AG08395 (cell line): ENCODE data around the gene STUM.
A peak's percentile ranks its signal among the peaks of the same experiment; 100 is the strongest.
"Not testable (repeated sequence)": the region's sequence is repeated elsewhere in the genome, so short reads cannot be mapped to it uniquely, and the experiment has no call there.

Experiments
- DNase-seq: peaks from one replicate; pipeline ENCODE4 v3.0.0; 2012; ENCODE audit warnings: mixed read lengths, low spot score

STUM gene, protein sequence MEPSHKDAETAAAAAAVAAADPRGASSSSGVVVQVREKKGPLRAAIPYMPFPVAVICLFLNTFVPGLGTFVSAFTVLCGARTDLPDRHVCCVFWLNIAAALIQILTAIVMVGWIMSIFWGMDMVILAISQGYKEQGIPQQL

DNA sequence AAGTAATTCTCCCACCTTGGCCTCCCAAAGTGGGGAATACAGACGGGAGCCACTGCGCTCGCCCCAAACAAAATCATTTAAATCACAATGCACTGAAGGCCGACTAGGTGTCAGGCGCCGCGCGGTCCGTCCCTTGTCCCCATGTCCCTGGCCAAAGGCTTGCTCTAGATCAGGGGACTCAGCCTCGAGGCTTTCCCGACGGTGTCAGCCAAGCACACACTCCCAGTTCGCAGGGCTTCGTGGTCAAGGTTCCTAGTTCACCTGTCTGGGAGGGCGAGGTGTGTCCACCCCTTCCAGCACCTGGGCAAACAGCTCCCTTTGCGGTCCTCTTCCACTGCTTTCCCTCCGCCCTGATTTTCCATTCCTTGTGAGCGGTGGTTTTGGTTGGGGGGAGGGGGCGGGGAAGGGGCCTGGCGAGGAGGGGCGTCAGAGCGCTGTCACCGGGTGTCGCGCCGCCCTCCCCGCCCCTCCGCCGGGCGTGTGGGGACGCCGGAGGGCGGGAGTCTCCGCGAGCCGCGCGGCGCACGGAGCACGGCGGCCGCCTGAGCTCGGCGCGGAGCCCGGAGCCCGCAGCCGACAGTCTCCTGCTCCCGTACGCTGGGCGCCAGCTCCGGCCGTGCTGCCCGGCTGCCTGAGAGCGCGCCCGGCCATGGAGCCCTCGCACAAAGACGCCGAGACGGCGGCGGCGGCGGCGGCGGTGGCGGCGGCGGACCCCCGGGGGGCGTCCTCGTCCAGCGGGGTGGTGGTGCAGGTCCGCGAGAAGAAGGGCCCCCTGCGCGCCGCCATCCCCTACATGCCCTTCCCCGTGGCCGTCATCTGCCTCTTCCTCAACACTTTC, at the start of gene STUM:
Gene STUM, plus strand, starts transcription at position 509 of the 838 bp plus-strand sequence. Its CDS starts 141 bp downstream, at position 650.
- DNase-seq: peak; percentile 58

DNA sequence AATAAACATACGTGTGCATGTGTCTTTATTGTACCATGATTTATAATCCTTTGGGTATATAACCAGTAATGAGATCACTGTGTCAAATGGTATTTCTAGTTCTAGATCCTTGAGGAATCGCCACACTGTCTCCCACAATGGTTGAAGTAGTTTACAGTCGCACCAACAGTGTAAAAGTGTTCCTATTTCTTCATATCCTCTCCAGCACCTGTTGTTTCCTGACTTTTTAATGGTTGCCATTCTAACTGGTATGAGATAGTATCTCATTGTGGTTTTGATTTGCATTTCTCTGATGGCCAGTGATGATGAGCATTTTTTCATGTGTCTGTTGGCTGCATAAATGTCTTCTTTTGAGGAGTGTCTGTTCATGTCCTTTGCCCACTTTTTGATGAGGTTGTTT, 48.9 kb upstream of the STUM start:
- not testable (repeated sequence) for DNase-seq

DNA sequence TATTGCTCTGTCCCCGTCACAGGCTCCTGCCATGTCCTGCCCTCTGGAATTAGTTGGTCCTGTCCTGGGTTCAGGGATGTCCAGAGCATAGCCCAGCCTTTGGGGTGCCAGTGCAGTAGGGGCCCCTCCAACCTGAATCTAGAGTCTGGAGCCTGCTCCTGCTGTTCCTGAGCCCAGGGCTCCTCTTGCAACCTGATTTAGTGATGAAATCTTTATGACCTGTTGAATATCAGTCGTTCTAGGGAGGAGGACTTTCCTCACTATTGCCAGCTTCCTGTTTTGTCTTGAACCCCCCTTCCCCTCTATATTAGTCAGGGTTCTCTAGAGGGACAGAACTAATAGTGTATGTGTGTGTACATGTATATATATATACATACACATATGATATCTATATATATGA, 42.5 kb upstream of the STUM start:
- DNase-seq: no peak

DNA sequence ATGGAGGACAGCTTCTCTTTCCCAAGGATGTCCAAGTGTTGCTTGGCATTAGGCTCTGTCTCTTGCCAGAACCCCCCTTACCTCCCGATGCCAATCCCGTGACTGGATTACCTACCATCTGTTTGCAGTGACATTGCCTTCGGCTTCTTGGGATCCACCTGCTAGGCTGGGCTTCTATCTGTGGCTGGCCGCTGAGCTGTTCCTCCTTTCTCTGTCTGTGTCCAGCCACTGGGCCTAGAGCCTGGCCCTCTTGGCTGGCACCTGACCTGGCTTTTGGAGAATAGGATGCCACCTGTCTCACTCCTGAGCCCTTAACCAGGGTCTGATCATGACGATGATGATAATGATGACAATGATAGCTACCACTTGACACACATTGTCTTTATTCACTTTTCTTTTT, 41.6 kb upstream of the STUM start:
- DNase-seq: no peak

DNA sequence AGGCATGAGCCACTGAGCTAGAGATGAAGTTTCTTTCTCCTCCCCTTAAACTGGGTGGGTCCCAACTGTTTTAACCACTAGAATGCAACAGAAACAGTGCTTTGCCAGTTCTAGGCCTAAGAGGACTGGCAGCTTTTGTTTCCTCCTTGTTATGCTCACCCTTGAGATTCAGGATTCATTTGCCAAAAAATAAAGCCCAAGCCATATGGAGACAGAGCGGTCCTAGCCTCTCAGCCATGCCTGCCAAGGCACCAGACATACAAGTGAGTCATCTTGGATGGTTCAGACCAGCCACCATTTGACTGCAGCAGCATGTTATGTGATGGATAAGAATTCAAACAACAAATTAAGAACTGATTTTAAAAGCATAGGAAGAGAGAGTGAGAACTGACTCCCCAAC, 38.1 kb upstream of the STUM start:
- peak; percentile 32 for DNase-seq

DNA sequence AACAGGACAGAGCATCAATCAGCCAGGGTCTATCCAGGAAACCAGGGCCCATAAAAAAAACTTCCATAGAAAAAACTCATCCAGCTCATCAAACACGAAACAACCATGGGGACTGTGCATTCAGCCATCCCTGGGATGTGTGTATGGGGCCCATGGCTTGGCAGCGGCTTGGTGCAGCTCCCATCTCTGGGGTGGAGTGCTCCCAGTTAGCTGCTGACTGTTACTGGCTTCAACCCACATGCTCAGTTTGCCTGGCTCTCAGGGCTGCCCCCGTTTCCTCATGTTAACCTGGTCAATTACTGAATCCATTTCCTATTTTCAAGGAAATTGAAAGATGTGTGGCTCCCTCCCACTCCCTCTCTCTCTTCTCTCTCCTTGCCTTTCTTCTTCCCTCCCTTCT, 37.3 kb upstream of the STUM start:
- DNase-seq: no peak

DNA sequence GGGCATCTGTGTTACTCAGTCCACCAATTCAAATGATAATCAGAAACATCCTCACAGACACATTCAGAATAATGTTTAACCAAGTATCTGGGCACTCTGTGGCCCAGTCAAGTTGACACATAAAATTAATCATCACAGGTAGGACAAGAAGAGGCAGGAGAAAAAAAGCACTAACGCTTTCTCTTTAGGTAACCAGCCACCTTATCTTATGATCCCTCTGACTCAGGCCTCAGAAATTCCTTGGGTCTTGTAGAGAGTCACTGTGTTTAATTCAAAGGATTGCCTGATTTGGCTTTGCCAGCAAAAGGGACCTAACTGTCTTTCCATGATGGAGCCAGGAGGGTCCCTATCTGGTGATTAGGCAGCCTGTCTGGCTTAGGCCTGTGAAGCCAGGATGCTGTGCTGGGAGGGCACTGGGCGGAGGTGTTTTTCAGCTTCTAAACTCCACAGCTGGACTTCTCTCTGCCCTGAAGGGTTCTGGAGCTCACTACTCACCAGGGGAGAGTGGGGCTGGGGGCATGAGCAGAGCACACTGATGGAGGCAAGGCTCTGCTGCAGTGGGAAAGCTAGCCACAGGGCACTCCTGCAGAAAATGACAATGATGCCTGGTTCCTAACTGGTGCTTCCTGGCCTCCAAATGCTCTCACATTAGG, 36.4 kb upstream of the STUM start:
- no peak for DNase-seq

DNA sequence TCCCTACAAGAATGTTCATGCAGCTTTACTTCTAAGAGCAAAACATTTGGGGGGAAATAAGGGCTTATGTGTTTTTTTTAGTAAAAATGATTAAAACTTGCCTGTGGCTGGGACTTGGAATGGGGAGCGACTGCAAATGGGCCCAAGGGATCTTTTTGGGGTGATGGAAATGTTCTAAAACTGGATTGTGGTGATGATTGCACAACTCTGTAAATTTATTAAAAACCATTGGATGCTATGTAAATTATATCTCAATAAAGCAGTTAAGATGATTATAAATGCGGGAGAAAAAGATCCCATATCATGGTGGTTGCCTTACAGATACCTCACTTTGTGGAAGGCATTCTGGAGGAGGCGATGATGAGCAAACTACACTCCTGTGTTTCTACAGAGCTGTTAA, 30.2 kb upstream of the STUM start:
- DNase-seq: no peak

DNA sequence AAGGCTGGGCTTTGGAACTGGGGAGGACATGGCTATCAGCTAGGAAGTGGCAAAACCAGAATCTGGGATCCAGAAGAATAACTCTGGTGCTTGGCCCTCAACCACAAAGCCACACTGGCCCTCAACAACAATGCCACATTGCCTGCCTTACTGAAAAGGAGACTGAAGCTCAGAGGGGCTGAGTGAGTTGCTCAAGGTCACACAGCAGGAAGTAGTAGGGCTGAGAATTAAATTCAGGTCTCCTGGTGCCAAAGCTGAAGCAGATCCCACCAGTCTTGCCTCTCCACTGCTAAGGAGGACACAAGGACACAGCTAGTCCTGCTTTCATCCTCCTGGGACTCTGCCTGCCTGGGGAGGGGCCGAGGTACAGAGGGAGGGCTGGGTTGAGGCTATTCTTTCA, 29.4 kb upstream of the STUM start:
- no peak for DNase-seq

DNA sequence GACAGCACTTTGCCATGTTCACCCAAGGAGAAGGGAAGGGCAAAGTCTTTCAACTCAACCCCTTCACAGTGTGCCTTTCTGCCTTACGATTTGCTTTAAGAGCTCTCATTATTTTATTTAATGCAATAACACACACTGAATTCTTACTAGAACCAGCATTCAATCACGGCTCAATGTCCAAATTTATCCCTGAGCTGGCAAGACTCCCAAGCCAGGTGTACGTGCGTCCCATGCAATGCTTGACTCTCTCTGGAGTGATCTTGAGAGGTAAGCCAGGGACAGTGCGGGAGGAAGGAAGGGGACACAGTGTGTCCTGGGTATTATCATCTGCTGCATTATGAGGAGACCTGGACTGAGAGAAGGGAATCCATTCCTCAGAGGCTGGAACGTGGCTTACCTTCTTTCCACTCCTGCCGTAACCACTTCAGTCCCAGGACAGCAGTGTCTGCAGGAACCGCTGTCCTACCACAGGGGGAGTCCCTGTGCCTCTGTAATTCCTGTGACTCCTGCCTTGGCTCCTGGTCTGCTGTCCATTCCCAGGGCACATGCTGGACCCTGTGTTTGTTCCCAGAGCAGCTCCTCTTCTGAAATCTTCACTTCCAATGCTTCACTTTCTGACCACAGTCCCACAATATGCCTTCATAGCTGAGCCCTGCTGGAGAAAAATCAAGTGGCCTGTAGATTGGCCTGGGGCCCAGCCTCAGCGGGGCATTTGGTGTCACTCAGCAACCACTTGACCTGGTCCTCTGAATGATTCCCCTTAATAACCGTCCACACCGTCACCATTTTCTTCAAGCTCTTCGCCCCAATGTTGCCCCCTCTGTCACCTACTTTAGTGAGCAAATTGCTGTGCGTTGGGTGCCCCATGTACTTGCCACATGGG, 28.6 kb upstream of the STUM start:
- DNase-seq: no peak

DNA sequence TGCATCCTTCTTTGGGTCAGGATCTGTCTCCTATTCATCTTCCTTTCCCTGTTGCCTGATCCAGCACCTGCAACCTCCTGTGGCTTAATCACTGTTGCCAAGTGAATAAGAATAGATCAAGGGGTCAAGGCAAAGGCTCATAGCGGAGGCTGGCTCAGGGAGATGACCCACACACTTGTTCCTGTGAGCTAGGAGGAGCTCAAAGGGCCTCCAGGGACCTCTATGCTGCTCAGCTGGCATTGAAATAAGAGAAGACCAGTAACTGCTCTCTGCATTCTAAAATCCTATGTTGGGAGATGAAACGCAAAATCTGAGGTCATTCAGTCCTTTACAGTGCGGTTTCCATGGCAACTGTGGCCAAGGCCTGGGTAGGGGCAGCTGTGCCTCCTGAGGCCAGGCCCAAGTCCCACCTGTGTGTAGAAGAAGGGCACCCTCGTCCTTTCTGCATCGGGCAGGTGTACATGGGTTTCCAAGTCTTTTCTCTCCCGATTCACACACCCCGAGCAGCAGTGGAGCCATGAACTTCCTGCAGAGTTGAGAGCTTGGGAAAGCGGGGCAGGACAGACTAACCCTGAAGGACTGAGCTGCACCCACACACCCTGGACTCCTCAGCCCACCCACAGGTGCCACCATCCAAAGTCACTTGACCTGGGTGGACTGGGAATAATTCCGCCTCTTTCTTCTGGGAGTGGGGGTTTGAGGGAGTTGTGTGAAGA, 27.8 kb upstream of the STUM start:
- DNase-seq: no peak

DNA sequence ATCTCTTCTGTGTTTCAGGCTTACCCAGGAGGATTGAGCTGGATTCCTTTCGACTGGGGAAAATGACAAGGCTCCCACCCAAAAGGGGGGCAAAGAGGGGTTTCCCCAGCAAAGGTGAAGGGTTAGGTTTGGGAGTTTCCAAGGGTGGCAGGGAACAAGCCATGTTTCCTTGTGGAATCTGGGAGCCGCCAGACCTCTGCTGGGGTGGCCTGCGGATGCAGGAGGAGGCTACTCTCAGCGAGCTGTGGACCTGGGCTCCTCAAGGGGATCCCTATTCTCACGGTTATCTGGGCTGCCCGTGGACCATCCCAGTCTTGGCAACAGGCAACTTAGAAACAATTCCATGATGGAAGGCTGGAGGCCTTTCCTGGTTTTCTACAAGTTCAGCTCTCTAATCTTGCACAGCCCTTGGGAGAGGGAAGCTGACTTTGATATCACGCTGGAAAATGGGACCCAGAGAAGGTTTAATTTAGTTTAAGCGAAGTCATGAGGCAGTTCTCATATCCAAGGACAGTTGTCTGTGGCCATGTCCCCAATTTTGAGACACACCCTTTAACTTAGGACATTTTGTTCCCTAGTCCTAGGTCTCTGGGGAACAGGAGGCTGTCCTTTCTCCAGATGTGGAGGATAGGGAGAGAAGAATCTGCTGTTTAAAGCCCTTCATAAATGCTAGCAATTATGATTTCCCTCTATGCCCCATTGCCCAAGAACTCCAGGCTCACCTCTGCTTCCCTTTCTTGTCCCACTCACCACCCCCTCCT, 24.7 kb upstream of the STUM start:
- no peak for DNase-seq

DNA sequence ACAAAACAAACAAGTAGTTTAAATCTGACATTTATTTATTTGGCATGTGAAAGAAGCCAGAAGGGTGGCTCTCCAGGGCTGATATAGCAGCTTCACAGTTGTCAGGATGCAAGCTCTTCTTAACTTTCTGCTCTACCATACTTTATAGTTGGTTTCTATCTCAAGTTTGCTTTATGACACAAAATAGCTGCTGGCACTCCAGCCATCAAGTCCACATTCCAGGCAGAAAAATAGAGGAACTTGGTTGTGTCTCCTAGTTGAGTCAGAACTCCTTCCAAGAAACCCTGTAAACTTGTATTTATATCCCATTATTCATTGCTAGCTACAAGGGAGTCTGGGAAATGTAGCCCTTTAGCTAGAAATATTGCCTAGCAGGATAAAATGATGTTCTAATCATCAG, 24.0 kb upstream of the STUM start:
- no peak for DNase-seq

DNA sequence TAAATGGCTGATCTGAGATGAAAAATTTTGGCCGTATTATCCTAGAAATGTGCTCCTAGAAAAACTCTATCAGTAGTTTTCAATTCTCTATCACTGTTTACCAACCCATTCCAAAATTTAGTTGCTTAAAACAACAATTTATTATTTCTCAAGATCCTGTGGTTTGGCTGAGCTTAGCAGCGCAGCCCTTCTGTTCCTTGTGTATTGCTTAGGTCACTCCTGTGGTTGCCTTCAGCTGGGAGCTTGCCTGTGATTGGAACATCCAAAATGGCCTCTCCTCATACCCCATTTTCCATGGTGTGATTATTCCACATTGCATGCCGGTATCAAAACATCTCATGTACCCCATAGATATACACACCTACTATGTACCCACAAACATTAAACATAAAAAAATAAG, 22.8 kb upstream of the STUM start:
- no peak for DNase-seq

DNA sequence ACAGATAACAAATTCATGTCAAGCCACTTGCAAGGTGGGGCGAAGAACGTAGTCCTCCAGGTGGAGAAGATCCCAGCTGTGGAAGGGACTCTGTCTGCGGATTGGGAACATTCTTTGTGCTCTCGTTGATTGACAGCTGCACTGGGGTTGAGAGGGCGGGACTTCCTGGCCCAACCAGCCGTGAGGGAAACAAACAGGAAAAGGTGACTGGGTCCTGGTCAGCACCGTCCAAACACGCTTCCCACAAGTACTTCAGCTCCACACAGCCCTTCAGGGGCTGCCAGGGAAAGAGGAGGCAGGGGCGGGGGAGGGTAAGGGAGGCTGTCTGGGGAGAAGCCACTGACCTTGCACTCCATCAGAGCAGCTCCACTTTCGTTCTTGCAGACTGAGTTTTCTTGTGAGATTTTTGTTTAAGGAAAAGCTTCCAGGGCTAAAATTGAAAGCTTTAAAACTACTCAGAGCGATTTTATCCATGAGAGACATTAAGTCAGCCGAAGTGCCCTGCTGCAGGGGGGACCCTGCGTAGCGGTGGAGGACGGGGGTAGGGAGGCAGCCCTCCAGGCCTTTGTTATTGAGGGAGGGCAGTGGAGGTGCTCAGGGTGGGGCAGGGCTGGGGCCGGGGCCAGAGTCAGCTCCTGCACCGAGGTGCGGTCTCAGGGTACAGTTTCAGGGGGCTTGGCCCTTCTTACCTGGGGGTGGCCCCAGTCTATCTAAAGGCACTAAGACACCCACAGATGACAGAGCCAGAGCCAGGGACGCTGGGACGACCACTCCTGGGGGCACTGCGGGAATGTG, 21.6 kb upstream of the STUM start:
- no peak for DNase-seq

DNA sequence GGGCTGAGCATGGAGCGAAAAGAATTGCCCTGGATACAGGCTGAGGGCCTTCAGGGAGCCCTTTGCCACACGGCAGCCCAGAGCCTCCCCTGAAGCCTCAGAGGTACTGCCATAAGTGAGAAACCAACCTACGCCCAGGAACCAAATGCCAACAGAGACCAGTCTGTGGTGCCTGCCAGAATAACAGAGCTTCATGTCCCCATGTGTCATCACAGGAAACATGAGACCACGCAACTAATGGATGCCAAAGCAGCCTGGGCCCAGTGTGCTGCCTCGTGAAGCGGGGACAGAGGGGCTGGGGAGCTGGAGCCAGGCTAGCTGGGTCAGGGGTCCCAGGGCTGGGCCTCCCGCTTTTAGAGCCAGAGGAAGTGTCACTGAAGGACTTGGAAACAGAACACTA, 18.7 kb upstream of the STUM start:
- DNase-seq: no peak

DNA sequence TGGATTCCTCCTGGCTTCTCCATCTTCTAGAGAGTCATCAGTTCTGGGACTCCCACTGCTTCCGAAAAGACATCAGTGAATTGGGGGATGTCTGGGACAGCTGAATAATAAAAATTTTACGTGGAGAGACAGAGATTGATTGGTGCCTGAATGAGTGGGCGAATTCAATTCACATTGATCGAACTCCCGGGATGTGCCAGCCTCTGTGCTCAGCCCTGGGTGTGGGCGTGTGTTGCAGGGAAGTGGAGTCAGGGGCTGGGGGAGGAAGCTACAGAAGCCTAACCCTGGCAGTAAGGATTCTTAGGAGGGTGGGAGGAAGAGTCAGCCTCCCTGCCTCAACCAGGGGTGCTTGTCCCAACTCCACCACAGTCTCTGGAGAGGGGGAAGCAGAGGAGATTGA, 18.0 kb upstream of the STUM start:
- no peak for DNase-seq

DNA sequence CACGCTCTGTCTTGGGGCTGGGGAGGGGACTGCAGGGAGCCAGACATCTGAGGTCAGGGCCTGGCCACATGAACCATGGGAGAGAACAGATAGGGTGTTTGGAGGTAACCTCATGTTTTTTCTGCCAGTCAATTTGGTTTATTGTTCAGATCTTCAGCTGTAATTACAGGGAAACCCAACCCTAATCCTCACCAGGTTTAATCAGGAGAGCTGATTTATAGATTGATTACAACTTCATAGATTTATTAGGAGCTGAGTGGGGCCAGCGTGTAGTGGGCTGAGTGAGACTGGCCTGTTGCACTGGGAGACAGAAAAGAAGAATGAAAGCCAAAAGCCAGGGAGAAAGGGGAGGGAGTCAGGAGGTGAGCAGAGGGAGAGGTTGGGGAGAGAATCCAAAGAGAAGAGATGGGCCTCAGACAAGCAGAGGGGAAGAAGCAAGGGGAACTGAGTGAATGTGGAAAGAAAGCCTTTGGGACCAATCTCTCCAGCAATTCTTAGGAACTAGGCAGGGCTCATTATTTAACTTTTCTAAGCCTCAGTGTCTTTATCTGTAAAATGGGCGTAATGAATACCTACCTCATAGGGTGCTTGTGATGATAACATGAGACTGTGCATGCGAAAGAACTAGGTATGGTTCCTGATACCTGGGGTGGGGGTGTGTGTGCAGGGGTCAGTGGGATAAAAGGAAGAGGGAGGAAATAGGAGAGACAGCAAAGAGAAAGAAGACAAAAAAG, 17.0 kb upstream of the STUM start:
- no peak for DNase-seq

DNA sequence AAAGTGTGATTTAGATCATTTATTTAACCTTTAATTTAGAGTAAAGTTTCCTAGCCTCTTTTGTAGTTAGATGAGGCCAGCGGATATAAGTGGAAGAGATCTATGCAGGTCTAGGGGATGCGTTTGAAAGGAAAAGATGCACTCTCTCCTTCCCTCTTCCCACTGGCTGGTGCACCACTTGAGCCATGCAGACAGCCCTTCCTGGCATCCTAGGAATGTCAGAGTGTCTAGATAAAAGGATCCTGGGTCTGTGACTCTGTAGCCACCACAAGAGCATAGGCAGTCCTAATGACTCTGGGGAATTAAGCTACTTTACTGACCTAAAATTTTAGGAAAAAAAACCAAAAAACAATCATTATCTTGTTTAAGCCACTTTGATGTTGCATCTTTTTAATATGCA, 16.0 kb upstream of the STUM start:
- DNase-seq: no peak
